Spleen (tissue), 11 donors: ENCODE measurements around the gene GUCA1A. TPM values are rescaled to one million over a fixed set of nuclear protein-coding genes. Genes with fewer than 3 reads are reported as not detected.

Experiments
- DNase-seq: peaks from one replicate; pipeline ENCODE4 v3.0.0-alpha.2; 2020
- H3K27ac ChIP-seq, 8 donors: fragments of 200-600 bp; sonication (generic) in 7 of 8; 1 replicate in 4 of 8; 2 replicates in 4 of 8; pipeline versions ENCODE4 v1.5.0 to v1.8.0; 2016 to 2021; ENCODE audit warnings: inconsistent platforms in 4 of 8, mild to moderate bottlenecking in 4 of 8, moderate library complexity in 1 of 8
- H3K27me3 ChIP-seq, 7 donors: fragments of 200-600 bp; sonication (generic) in 6 of 7; replicated peaks in 1 of 7; 1 replicate in 4 of 7; 2 replicates in 3 of 7; pipeline versions ENCODE4 v1.5.0 to v1.8.0; 2016 to 2021; ENCODE audit warnings: inconsistent platforms in 3 of 7, mild to moderate bottlenecking in 1 of 7
- H3K36me3 ChIP-seq, 6 donors: fragments of 200-600 bp; sonication (generic) in 5 of 6; 1 replicate in 4 of 6; 2 replicates in 2 of 6; pipeline versions ENCODE4 v1.5.0 to v1.8.0; 2016 to 2021; ENCODE audit warnings: inconsistent platforms in 2 of 6
- H3K4me1 ChIP-seq, 6 donors: fragments of 200-600 bp; sonication (generic) in 5 of 6; 1 replicate in 3 of 6; 2 replicates in 3 of 6; pipeline versions ENCODE4 v1.5.0 to v1.8.0; 2016 to 2021; ENCODE audit warnings: inconsistent platforms in 3 of 6
- H3K4me3 ChIP-seq, 8 donors: fragments of 200-600 bp; sonication (generic) in 7 of 8; 1 replicate in 4 of 8; 2 replicates in 4 of 8; pipeline versions ENCODE4 v1.5.0 to v1.8.0; 2016 to 2021; ENCODE audit warnings: inconsistent platforms in 4 of 8, mild to moderate bottlenecking in 4 of 8, moderate library complexity in 2 of 8
- H3K9me3 ChIP-seq, 8 donors: fragments of 200-600 bp; sonication (generic) in 7 of 8; 1 replicate in 4 of 8; 2 replicates in 4 of 8; pipeline versions ENCODE4 v1.5.0 to v1.8.0; 2016 to 2021; ENCODE audit warnings: inconsistent platforms in 4 of 8
- POLR2A ChIP-seq, 3 donors: fragments of 450-650 bp; IDR thresholded peaks; one replicate each; pipeline ENCODE4 v1.5.1; 2017; ENCODE audit warnings: antibody characterized with exemption in 3 of 3, mild to moderate bottlenecking in 1 of 3
- POLR2AphosphoS5 ChIP-seq, 3 donors: sonication (generic); formaldehyde crosslinking; IDR thresholded peaks; one replicate each; pipeline ENCODE4 v1.5.1; 2017; ENCODE audit warnings: antibody characterized with exemption in 3 of 3
- WGBS, 5 donors: extraction: QIAGEN DNeasy Blood & Tissue Kit in 3 of 5; methylation state at CpG; one replicate each; pipeline versions ENCODE4 v1.1.5 to v1.1.7; 2013 to 2018; 5-methylcytosine and 5-hydroxymethylcytosine counted together
- intact Hi-C: fragments of 100-400 bp; cut with DNase I; formaldehyde crosslinking; loops from one replicate; pipeline ENCODE4 v1.15.0; 2023; ENCODE audit warnings: low total_unique reads
- polyA plus RNA-seq, 3 donors: library from polyadenylated mRNA; stranded (reverse); fragments of 200-250 nt; gene quantifications; one replicate each; pipeline ENCODE4 v1.2.1, GENCODE V29; 2013
- total RNA-seq, 7 donors: library from RNA; depleted of rRNA in 3 of 7; stranded (reverse); fragments of >200 nt in 3 of 7; fragmentation: NEBNext Ultra II Directional in 4 of 7; extraction: Animal tissue kit (Norgen Biotek cat#: 25700) in 4 of 7; gene quantifications; one replicate each; pipeline versions ENCODE4 v1.1.0 to v1.2.1, GENCODE V29; 2016 to 2021
- TF ChIP-seq, protein P1 (sequence below), 11 experiments: fragments of 200-600 bp in 7 of 11; fragments of 450-650 bp in 4 of 11; sonication (generic) in 4 of 11; IDR thresholded peaks in 8 of 11; conservative IDR thresholded peaks in 3 of 11; 1 replicate in 7 of 11; 2 replicates in 4 of 11; pipeline versions ENCODE4 v1.4.0 to v1.8.0; 2016 to 2021; ENCODE audit warnings: antibody characterized with exemption in 11 of 11, inconsistent platforms in 4 of 11, mild to moderate bottlenecking in 1 of 11
- donor health status: healthy with polysubstance abuse.
- donor health status: DM: no; HTN: no; CAD: no; lungs with moderate emphysema.
- donor health status: DM: no; HTN: no; CAD: no.
- donor health status: Bipolar disorder and iron deficiency.
- donor health status: healthy.
- donor health status: DM: no; HTN: no; CAD: no.
- donor health status: DM: yes; HTN: yes; CAD: no.

GUCA1A gene
- total and polyA plus RNA-seq, 10 donors, result 0.11 TPM; not detected in 9

DNA sequence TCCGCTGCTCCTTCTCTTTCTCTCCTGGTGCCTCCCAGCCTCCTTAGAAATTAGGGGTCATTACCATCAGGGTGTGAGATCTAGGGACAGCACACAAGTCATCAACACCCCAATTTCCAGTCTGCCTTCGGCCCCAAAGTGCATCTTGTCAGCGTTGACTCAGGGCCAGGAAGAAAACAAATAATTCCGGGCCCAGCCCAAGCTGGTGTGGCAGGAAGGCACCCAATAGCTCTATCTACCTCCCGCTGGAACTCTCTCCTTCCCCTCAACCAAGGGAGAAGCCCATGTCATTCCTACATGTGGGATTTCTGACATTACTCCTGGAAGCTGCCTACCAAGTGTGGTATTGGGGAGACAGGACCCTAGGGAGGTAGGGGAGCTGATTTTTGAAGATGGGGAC lies 19.2 kb upstream of the GUCA1A start:
- WGBS, 5 donors, result 83 to 91% (median 86%) methylated on average over 4 to 5 of the region's 5 CpGs
- Histone ChIP-seq H3K4me1 (no peaks in the 10 kb centered on the region), H3K9me3 (no peaks in the 10 kb centered on the region), H3K4me3 (no peak overlapping the region), H3K36me3 (no peaks in the 10 kb centered on the region), H3K27ac (no peak overlapping the region), H3K27me3 (peaks cover 0 to 10% (median 0%) of the 10 kb centered on the region in 7 donors)
- DNase-seq, result no peak
- TF ChIP-seq POLR2A (IDR thresholded peaks at IDR 0.05), result no peak
- no peak for TF ChIP-seq POLR2AphosphoS5 (IDR thresholded peaks at IDR 0.05)
- TF ChIP-seq, protein P1, sequence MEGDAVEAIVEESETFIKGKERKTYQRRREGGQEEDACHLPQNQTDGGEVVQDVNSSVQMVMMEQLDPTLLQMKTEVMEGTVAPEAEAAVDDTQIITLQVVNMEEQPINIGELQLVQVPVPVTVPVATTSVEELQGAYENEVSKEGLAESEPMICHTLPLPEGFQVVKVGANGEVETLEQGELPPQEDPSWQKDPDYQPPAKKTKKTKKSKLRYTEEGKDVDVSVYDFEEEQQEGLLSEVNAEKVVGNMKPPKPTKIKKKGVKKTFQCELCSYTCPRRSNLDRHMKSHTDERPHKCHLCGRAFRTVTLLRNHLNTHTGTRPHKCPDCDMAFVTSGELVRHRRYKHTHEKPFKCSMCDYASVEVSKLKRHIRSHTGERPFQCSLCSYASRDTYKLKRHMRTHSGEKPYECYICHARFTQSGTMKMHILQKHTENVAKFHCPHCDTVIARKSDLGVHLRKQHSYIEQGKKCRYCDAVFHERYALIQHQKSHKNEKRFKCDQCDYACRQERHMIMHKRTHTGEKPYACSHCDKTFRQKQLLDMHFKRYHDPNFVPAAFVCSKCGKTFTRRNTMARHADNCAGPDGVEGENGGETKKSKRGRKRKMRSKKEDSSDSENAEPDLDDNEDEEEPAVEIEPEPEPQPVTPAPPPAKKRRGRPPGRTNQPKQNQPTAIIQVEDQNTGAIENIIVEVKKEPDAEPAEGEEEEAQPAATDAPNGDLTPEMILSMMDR (IDR thresholded peaks at IDR 0.05 in 8 of 11, conservative IDR thresholded peaks at IDR 0.05 in 3 of 11), result no peak
- intact Hi-C loops, result no loop called here

GRCh38 chr6:42154461-42155209 lies 18.5 kb upstream of the GUCA1A start:
- intact Hi-C loops, result no loop called here
- Histone ChIP-seq H3K9me3 (no peaks in the 10 kb centered on the region), H3K4me1 (no peaks in the 10 kb centered on the region), H3K27ac (no peak overlapping the region), H3K36me3 (no peaks in the 10 kb centered on the region), H3K4me3 (no peak overlapping the region), H3K27me3 (peaks cover 0 to 15% (median 0%) of the 10 kb centered on the region in 7 donors)
- TF ChIP-seq, protein P1 (IDR thresholded peaks at IDR 0.05 in 8 of 11, conservative IDR thresholded peaks at IDR 0.05 in 3 of 11), result no peak
- TF ChIP-seq POLR2A (IDR thresholded peaks at IDR 0.05) (no peak), POLR2AphosphoS5 (IDR thresholded peaks at IDR 0.05) (no peak)
- DNase-seq, result no peak

DNA sequence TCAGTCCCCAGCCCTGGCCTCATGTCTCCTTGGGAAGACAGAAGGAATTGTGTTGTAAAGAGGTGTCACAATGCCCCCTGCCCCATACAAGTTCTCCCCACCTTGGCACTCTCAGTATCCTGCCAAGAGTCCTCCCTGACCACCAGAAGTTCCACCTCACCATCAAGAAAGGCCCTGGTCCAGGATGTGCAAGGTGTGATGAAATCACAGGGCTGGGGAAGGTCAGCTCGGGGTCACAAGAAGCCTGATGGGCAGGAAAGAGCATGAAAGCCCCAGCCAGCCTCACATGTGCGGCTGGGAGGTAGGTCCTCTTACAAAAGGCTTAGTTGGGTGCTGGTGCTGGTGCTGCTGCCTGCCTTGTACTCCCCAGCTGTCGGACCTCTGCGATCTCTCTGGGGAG lies 17.9 kb upstream of the GUCA1A start:
- no peak overlapping the region for H3K27ac ChIP-seq
- DNase-seq, result no peak

GRCh38 chr6:42156638-42157037 lies 16.5 kb upstream of the GUCA1A start:
- no peaks in the 10 kb centered on the region for H3K36me3 ChIP-seq

More for the DNA sequence above, 17.9 kb upstream of the GUCA1A start:
- Histone ChIP-seq H3K27me3 (peaks cover 0 to 15% (median 0%) of the 10 kb centered on the region in 7 donors), H3K9me3 (no peaks in the 10 kb centered on the region), H3K36me3 (no peaks in the 10 kb centered on the region), H3K4me3 (no peak overlapping the region), H3K4me1 (no peaks in the 10 kb centered on the region)
- WGBS, 5 donors, result 82 to 98% (median 89%) methylated on average over 4 of the region's 4 CpGs
- intact Hi-C loops, result no loop called here
- TF ChIP-seq POLR2A (IDR thresholded peaks at IDR 0.05), result no peak
- no peak for TF ChIP-seq POLR2AphosphoS5 (IDR thresholded peaks at IDR 0.05)
- TF ChIP-seq, protein P1 (IDR thresholded peaks at IDR 0.05 in 8 of 11, conservative IDR thresholded peaks at IDR 0.05 in 3 of 11), result no peak

More at GRCh38 chr6:42156638-42157037, 16.5 kb upstream of the GUCA1A start:
- DNase-seq, result no peak
- WGBS, 5 donors, result 72 to 80% (median 75%) methylated on average over 3 of the region's 3 CpGs
- intact Hi-C loops, result no loop called here
- H3K27ac ChIP-seq, result no peak overlapping the region
- TF ChIP-seq, protein P1 (IDR thresholded peaks at IDR 0.05 in 8 of 11, conservative IDR thresholded peaks at IDR 0.05 in 3 of 11), result no peak
- TF ChIP-seq POLR2A (IDR thresholded peaks at IDR 0.05) (no peak), POLR2AphosphoS5 (IDR thresholded peaks at IDR 0.05) (no peak)
- no peaks in the 10 kb centered on the region for H3K4me1 ChIP-seq
- H3K9me3 ChIP-seq, result no peaks in the 10 kb centered on the region
- H3K4me3 ChIP-seq, result no peak overlapping the region
- H3K27me3 ChIP-seq, result peaks cover 0 to 15% (median 0%) of the 10 kb centered on the region in 7 donors
